ENCODE measurements around the gene SUDS3. TPM values are rescaled to one million over a fixed set of nuclear protein-coding genes. Genes with fewer than 3 reads are reported as not detected.

Gene SUDS3
- total and polyA plus RNA-seq, 2 donors (not counting 1 experiment from before 2014, with no cell fraction given), result 20.3 to 31.4 TPM

- Histone ChIP-seq H2AFZ (ENCODE audit: low read length) (no peak overlapping the region), H3K4me3 (replicated peaks in 1 of 4; ENCODE audit: control extremely low read depth in 1 of 4, insufficient read depth in 1 of 4, low read depth in 3 of 4, low read length in 4 of 4) (peak overlapping the region; percentile 52 to 95 (median 79)), H3K9me3 (ENCODE audit: control insufficient read depth, insufficient read depth, low read depth, low read length) (no peaks in the 10 kb centered on the region), H4K20me1 (ENCODE audit: control insufficient read depth, extremely low read depth, insufficient read depth, low read length) (no peaks in the 10 kb centered on the region), H3K36me3 (ENCODE audit: control insufficient read depth, insufficient read depth, low read length) (peaks cover 5% of the 10 kb centered on the region), H3K79me2 (ENCODE audit: control insufficient read depth, insufficient read depth, low read length) (peaks cover 35% of the 10 kb centered on the region), H3K27me3 (ENCODE audit: control insufficient read depth, insufficient read depth, low read length) (no peaks in the 10 kb centered on the region), H3K9ac (ENCODE audit: insufficient read depth, low read length) (no peak overlapping the region), H3K4me2 (ENCODE audit: extremely low read depth, insufficient read depth, low read length) (peak overlapping the region; percentile 94), H3K27ac (ENCODE audit: insufficient read depth, low read length) (peak overlapping the region; percentile 15), H3K4me1 (ENCODE audit: control insufficient read depth, extremely low read depth, insufficient read depth, low read length) (peaks cover 4% of the 10 kb centered on the region)
- TF ChIP-seq EZH2 (IDR thresholded peaks at IDR 0.05; ENCODE audit: low read length, missing control alignments) (no peak), CTCF (conservative IDR thresholded peaks at IDR 0.05 in 1 of 2, IDR thresholded peaks at IDR 0.05 in 1 of 2; ENCODE audit: low read depth in 1 of 2, low read length in 2 of 2) (peak; percentile 92 to 96)
- DNase-seq (ENCODE audit: low read depth in 2 of 2), result peak; percentile 34 to 68
These were observed 1.6 kb downstream of the SUDS3 start for GRCh38 chr12:118377884-118378470.

- no peak for DNase-seq (ENCODE audit: low read depth in 2 of 2)
- Histone ChIP-seq H3K4me1 (ENCODE audit: control insufficient read depth, extremely low read depth, insufficient read depth, low read length) (no peaks in the 10 kb centered on the region), H3K79me2 (ENCODE audit: control insufficient read depth, insufficient read depth, low read length) (no peaks in the 10 kb centered on the region), H3K36me3 (ENCODE audit: control insufficient read depth, insufficient read depth, low read length) (peaks cover 6% of the 10 kb centered on the region), H3K4me2 (ENCODE audit: extremely low read depth, insufficient read depth, low read length) (no peak overlapping the region), H3K27me3 (ENCODE audit: control insufficient read depth, insufficient read depth, low read length) (no peaks in the 10 kb centered on the region), H3K4me3 (replicated peaks in 1 of 4; ENCODE audit: control extremely low read depth in 1 of 4, insufficient read depth in 1 of 4, low read depth in 3 of 4, low read length in 4 of 4) (no peak overlapping the region), H2AFZ (ENCODE audit: low read length) (no peak overlapping the region), H3K9me3 (ENCODE audit: control insufficient read depth, insufficient read depth, low read depth, low read length) (no peaks in the 10 kb centered on the region), H3K9ac (ENCODE audit: insufficient read depth, low read length) (no peak overlapping the region), H3K27ac (ENCODE audit: insufficient read depth, low read length) (no peak overlapping the region), H4K20me1 (ENCODE audit: control insufficient read depth, extremely low read depth, insufficient read depth, low read length) (no peaks in the 10 kb centered on the region)
- no peak for TF ChIP-seq CTCF (conservative IDR thresholded peaks at IDR 0.05 in 1 of 2, IDR thresholded peaks at IDR 0.05 in 1 of 2; ENCODE audit: low read depth in 1 of 2, low read length in 2 of 2)
- TF ChIP-seq EZH2 (IDR thresholded peaks at IDR 0.05; ENCODE audit: low read length, missing control alignments), result no peak
These were observed 15.1 kb downstream of the SUDS3 start for GRCh38 chr12:118391424-118391823.

GRCh38 chr12:118391836-118392235 is 15.5 kb downstream of the SUDS3 start:
- Histone ChIP-seq H3K79me2 (ENCODE audit: control insufficient read depth, insufficient read depth, low read length) (no peaks in the 10 kb centered on the region), H3K9me3 (ENCODE audit: control insufficient read depth, insufficient read depth, low read depth, low read length) (no peaks in the 10 kb centered on the region), H4K20me1 (ENCODE audit: control insufficient read depth, extremely low read depth, insufficient read depth, low read length) (no peaks in the 10 kb centered on the region), H3K9ac (ENCODE audit: insufficient read depth, low read length) (no peak overlapping the region), H2AFZ (ENCODE audit: low read length) (no peak overlapping the region), H3K4me1 (ENCODE audit: control insufficient read depth, extremely low read depth, insufficient read depth, low read length) (no peaks in the 10 kb centered on the region), H3K27ac (ENCODE audit: insufficient read depth, low read length) (no peak overlapping the region), H3K27me3 (ENCODE audit: control insufficient read depth, insufficient read depth, low read length) (no peaks in the 10 kb centered on the region), H3K4me2 (ENCODE audit: extremely low read depth, insufficient read depth, low read length) (no peak overlapping the region), H3K36me3 (ENCODE audit: control insufficient read depth, insufficient read depth, low read length) (peaks cover 6% of the 10 kb centered on the region), H3K4me3 (replicated peaks in 1 of 4; ENCODE audit: control extremely low read depth in 1 of 4, insufficient read depth in 1 of 4, low read depth in 3 of 4, low read length in 4 of 4) (no peak overlapping the region)
- no peak for DNase-seq (ENCODE audit: low read depth in 2 of 2)
- TF ChIP-seq CTCF (conservative IDR thresholded peaks at IDR 0.05 in 1 of 2, IDR thresholded peaks at IDR 0.05 in 1 of 2; ENCODE audit: low read depth in 1 of 2, low read length in 2 of 2) (no peak), EZH2 (IDR thresholded peaks at IDR 0.05; ENCODE audit: low read length, missing control alignments) (no peak)

Measured in fibroblast of lung (primary cell).